Trophoblast cell (in vitro differentiated cells and primary cell): ENCODE results near the gene WRAP73.
"Not testable (repeated sequence)": the region's sequence is repeated elsewhere in the genome, so short reads cannot be mapped to it uniquely, and the experiment has no call there.

Experiments used
- DNase-seq, 2 donors: peaks; one replicate each; pipeline ENCODE4 v3.0.0-alpha.2; 2016
- H2AFZ ChIP-seq: 2 replicates; pipeline ENCODE4 v1.6.1; 2013; ENCODE audit warnings: low read length, moderate library complexity, mild to moderate bottlenecking; ENCODE audit not compliant: insufficient read depth, poor library complexity
- H2AK5ac ChIP-seq: 2 replicates; pipeline ENCODE4 v1.6.1; 2013; ENCODE audit warnings: mild to moderate bottlenecking, low read length
- H2BK120ac ChIP-seq: 2 replicates; pipeline ENCODE4 v1.6.1; 2013; ENCODE audit warnings: low read length, mild to moderate bottlenecking, moderate library complexity; ENCODE audit not compliant: insufficient read depth, poor library complexity
- H2BK12ac ChIP-seq: 2 replicates; pipeline ENCODE4 v1.6.1; 2013; ENCODE audit warnings: mild to moderate bottlenecking, low read length, moderate library complexity
- H2BK5ac ChIP-seq: 2 replicates; pipeline ENCODE4 v1.6.1; 2013; ENCODE audit warnings: low read length, low read depth, moderate library complexity, mild to moderate bottlenecking; ENCODE audit not compliant: poor library complexity
- H3K14ac ChIP-seq: 2 replicates; pipeline ENCODE4 v1.6.1; 2013; ENCODE audit warnings: mild to moderate bottlenecking, low read length
- H3K18ac ChIP-seq: 2 replicates; pipeline ENCODE4 v1.6.1; 2013; ENCODE audit warnings: mild to moderate bottlenecking, low read length
- H3K23ac ChIP-seq: 2 replicates; pipeline ENCODE4 v1.6.1; 2013; ENCODE audit warnings: low read length
- H3K27ac ChIP-seq: 2 replicates; pipeline ENCODE4 v1.5.1; 2013; ENCODE audit warnings: low read depth, mild to moderate bottlenecking, inconsistent platforms, low read length, moderate library complexity
- H3K27me3 ChIP-seq: 2 replicates; pipeline ENCODE4 v1.6.1; 2013; ENCODE audit warnings: inconsistent platforms, mild to moderate bottlenecking, low read length, moderate library complexity; ENCODE audit not compliant: insufficient read depth
- H3K36me3 ChIP-seq, 2 experiments: 1 replicate in 1 of 2; 2 replicates in 1 of 2; pipeline ENCODE4 v1.6.1; 2013; ENCODE audit warnings: low read length in 2 of 2, mild to moderate bottlenecking in 2 of 2, moderate library complexity in 1 of 2; ENCODE audit not compliant: insufficient read depth in 2 of 2, control insufficient read depth in 1 of 2
- H3K4ac ChIP-seq: 2 replicates; pipeline ENCODE4 v1.6.1; 2013; ENCODE audit warnings: low read depth, mild to moderate bottlenecking, low read length, moderate library complexity
- H3K4me1 ChIP-seq, 2 experiments: 1 replicate in 1 of 2; 2 replicates in 1 of 2; pipeline ENCODE4 v1.6.1; 2013; ENCODE audit warnings: low read length in 2 of 2, mild to moderate bottlenecking in 2 of 2, moderate library complexity in 1 of 2; ENCODE audit not compliant: insufficient read depth in 2 of 2, control insufficient read depth in 1 of 2
- H3K4me2 ChIP-seq: 2 replicates; pipeline ENCODE4 v1.6.1; 2013; ENCODE audit warnings: inconsistent platforms, mild to moderate bottlenecking, low read length, moderate library complexity
- H3K4me3 ChIP-seq: 2 replicates; pipeline ENCODE4 v1.5.1; 2013; ENCODE audit warnings: mild to moderate bottlenecking, low read depth, low read length, inconsistent platforms
- H3K79me1 ChIP-seq: one replicate; pipeline ENCODE4 v1.6.1; 2013; ENCODE audit warnings: low read length
- H3K79me2 ChIP-seq: 2 replicates; pipeline ENCODE4 v1.6.1; 2013; ENCODE audit warnings: low read length, mild to moderate bottlenecking; ENCODE audit not compliant: control insufficient read depth, insufficient read depth, poor library complexity
- H3K9ac ChIP-seq: 2 replicates; pipeline ENCODE4 v1.6.1; 2013; ENCODE audit warnings: mild to moderate bottlenecking, low read length
- H3K9me3 ChIP-seq: 2 replicates; pipeline ENCODE4 v1.6.1; 2013; ENCODE audit warnings: low read depth, mild to moderate bottlenecking, control low read depth, inconsistent platforms, low read length; ENCODE audit not compliant: insufficient read depth
- H4K12ac ChIP-seq: 2 replicates; pipeline ENCODE4 v1.6.1; 2013; ENCODE audit warnings: low read depth, mild to moderate bottlenecking, low read length, moderate library complexity
- H4K8ac ChIP-seq: 2 replicates; pipeline ENCODE4 v1.6.1; 2013; ENCODE audit warnings: low read depth, mild to moderate bottlenecking, low read length, moderate library complexity
- H4K91ac ChIP-seq: one replicate; pipeline ENCODE4 v1.6.1; 2013; ENCODE audit warnings: low read depth, mild to moderate bottlenecking, low read length, moderate library complexity
- WGBS: extraction: QIAGEN DNeasy Blood & Tissue Kit; methylation state at CpG from one replicate; pipeline ENCODE4 v1.1.7; 2013; ENCODE audit warnings: missing lambda C conversion rate; ENCODE audit not compliant: insufficient read length, insufficient coverage; ENCODE audit errors: extremely low coverage; 5-methylcytosine and 5-hydroxymethylcytosine counted together

WRAP73 gene

DNA sequence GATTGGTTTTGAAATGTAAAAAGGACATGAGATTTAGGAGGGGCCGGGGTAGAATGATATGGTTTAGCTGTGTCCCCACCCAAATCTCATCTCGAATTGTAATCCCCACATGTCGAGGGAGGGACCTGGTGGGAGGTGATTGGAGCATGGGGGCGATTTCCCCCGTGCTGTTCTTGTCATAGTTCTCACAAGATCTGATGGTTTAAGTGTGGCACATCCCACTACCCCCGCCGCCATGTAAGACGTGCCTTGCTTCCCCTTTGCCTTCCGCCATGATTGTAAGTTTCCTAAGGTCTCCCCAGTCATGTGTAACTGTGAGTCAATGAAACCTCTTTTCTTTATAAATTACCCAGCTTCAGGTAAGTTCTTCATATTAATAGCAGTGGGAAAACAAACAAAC is 27.8 kb downstream of the WRAP73 start:
- no CpG with 5 or more reads among the region's 9 CpGs for WGBS
- H2AK5ac ChIP-seq, H3K4me3 ChIP-seq, H3K23ac ChIP-seq, H4K91ac ChIP-seq, H2BK12ac ChIP-seq, DNase-seq, H3K79me2 ChIP-seq, H3K36me3 ChIP-seq, H4K8ac ChIP-seq, H2AFZ ChIP-seq, H3K79me1 ChIP-seq, H4K12ac ChIP-seq, H2BK5ac ChIP-seq, H3K27me3 ChIP-seq, H3K4ac ChIP-seq, H3K9ac ChIP-seq, H3K27ac ChIP-seq, H3K9me3 ChIP-seq, H2BK120ac ChIP-seq, H3K14ac ChIP-seq, H3K18ac ChIP-seq, H3K4me2 ChIP-seq: not testable (repeated sequence)
- peaks cover 11 to 13% of the 10 kb centered on the region in 2 experiments for H3K4me1 ChIP-seq

DNA sequence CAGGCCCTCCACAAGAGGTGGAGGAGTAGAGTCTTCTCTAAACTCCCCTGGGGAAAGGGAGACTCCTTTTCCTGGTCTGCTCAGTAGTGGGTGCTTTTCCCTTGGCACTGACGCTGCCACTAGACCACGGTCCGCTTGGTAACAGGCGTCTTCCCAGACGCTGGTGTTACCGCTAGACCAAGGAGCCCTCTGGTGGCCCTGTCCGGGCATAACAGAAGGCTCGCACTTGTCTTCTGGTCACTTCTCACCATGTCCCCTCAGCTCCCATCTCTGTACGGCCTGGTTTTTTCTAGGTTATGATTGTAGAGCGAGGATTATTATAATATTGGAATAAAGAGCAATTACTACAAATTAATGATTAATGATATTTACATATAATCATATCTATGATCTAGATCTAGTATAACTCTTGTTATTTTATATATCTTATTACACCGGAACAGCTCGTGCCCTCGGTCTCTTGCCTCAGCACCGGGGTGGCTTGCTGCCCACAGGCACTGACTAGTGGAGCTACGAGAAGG is 28.7 kb downstream of the WRAP73 start:
- H3K4ac ChIP-seq: not testable (repeated sequence)
- DNase-seq: peak; percentile 27 to 36

DNA sequence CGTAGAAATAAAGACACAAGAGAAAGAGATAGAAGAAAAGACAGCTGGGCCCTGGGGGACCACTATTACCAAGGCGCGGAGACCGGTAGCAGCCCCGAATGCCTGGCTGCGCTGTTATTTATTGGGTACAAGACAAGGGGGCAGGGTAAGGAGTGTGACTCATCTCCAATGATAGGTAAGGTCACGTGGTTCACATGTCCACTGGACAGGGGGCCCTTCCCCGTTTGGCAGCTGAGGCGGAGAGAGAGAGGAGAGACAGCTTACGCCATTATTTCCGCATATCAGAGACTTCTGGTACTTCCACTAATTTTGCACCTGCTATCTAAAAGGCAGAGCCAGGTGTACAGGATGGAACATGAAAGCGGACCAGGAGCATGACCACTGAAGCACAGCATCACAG is 29.2 kb downstream of the WRAP73 start:
- Histone ChIP-seq H3K27me3 (no peaks in the 10 kb centered on the region), H2BK12ac (no peak overlapping the region), H2BK5ac (no peak overlapping the region), H4K8ac (no peak overlapping the region), H2AFZ (no peak overlapping the region), H4K12ac (no peak overlapping the region), H3K27ac (no peak overlapping the region), H3K4ac (no peak overlapping the region), H4K91ac (no peak overlapping the region), H3K4me1 (peaks cover 10 to 13% of the 10 kb centered on the region in 2 experiments), H3K9ac (no peak overlapping the region), H2AK5ac (no peak overlapping the region), H3K23ac (no peak overlapping the region), H3K18ac (no peak overlapping the region), H3K9me3 (no peaks in the 10 kb centered on the region), H3K79me2 (peaks cover 2% of the 10 kb centered on the region), H3K79me1 (no peaks in the 10 kb centered on the region), H2BK120ac (no peak overlapping the region), H3K14ac (no peak overlapping the region), H3K4me2 (no peak overlapping the region), H3K4me3 (no peak overlapping the region), H3K36me3 (no peaks in the 10 kb centered on the region)
- no peak for DNase-seq
- no CpG with 5 or more reads among the region's 12 CpGs for WGBS

More for the DNA sequence above, 28.7 kb downstream of the WRAP73 start:
- not testable (repeated sequence) for H2AFZ ChIP-seq, H3K27me3 ChIP-seq, H2AK5ac ChIP-seq, H3K4me3 ChIP-seq, H3K36me3 ChIP-seq, H4K91ac ChIP-seq, H3K4me2 ChIP-seq, H3K9me3 ChIP-seq, H2BK120ac ChIP-seq, H3K9ac ChIP-seq, H3K79me1 ChIP-seq, H3K27ac ChIP-seq, H2BK12ac ChIP-seq, H3K14ac ChIP-seq, H4K8ac ChIP-seq, H3K79me2 ChIP-seq, H2BK5ac ChIP-seq, H3K18ac ChIP-seq, H4K12ac ChIP-seq, H3K23ac ChIP-seq
- no CpG with 5 or more reads among the region's 15 CpGs for WGBS
- peaks cover 11 to 13% of the 10 kb centered on the region in 2 experiments for H3K4me1 ChIP-seq

DNA sequence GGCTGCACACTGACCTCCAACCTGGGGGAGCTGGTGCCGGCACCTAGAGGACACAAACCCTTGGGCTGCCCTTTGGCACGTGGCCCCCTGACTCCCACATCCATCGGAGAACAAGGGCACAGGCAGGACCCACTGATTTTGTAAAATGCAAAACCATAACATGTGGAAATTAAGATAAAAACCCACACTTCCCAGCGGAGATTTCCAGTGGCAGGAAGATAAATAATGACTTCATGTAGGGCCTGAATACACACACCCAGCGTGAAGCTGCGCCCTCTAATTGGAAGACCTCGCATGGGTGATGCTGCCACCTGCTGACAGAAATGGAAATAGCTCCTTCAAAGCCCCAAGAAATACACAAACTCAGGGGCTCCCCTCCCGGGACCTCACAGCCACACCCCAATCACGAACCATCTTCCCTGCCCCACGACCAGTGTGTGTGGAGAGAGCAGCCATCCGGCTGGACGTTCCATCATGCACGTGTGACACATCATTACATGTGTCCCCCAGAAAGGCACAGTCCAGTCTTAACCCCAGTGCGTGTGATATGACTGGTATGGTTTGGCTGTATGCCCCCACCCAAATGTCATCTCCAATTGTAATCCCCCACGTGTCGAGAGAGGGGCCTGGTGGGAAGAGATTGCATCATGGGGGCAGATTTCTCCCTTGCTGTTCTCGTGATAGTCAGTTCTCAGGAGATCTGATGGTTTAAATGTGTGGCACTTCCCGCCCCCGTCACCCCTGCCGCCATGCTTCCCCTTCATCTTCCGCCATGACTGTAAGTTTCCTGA is 30.8 kb downstream of the WRAP73 start:
- no peak overlapping the region for H2AK5ac ChIP-seq
- no peak overlapping the region for H3K14ac ChIP-seq
- H3K4me2 ChIP-seq: no peak overlapping the region
- H3K4me3 ChIP-seq: no peak overlapping the region
- H4K8ac ChIP-seq: no peak overlapping the region
- H2BK5ac ChIP-seq: no peak overlapping the region
- no peak overlapping the region for H4K12ac ChIP-seq
- H2AFZ ChIP-seq: no peak overlapping the region
- H3K27ac ChIP-seq: no peak overlapping the region
- H3K79me1 ChIP-seq: no peaks in the 10 kb centered on the region
- no peaks in the 10 kb centered on the region for H3K9me3 ChIP-seq
- H3K36me3 ChIP-seq: no peaks in the 10 kb centered on the region
- no peak overlapping the region for H4K91ac ChIP-seq
- no peak overlapping the region for H3K18ac ChIP-seq
- peak; percentile 20 to 73 for DNase-seq
- no peak overlapping the region for H2BK120ac ChIP-seq
- H3K79me2 ChIP-seq: no peaks in the 10 kb centered on the region
- WGBS: no CpG with 5 or more reads among the region's 21 CpGs
- peaks cover 6 to 8% of the 10 kb centered on the region in 2 experiments for H3K4me1 ChIP-seq
- no peak overlapping the region for H3K4ac ChIP-seq
- H2BK12ac ChIP-seq: no peak overlapping the region
- no peaks in the 10 kb centered on the region for H3K27me3 ChIP-seq
- H3K9ac ChIP-seq: no peak overlapping the region
- no peak overlapping the region for H3K23ac ChIP-seq
